PC-9 (cell line): ENCODE data around the gene INSM2. TPM values are rescaled to one million over a fixed set of nuclear protein-coding genes. Genes with fewer than 3 reads are reported as not detected.

Experiments
- BruUV-seq: library from RNA; stranded (reverse); fragments of 400-500 nt; replicated peaks from 2 replicates; lab custom pipeline; 2021; lab: Mats Ljungman, UMichigan
- CTCF ChIA-PET: fragments of 300-600 bp; sonication (Branson Sonifier 250); formaldehyde crosslinking; loops from one replicate; lab custom pipeline; 2022; ENCODE audit warnings: antibody characterized with exemption; lab: Charles Lee
- POLR2A ChIA-PET: fragments of 300-600 bp; sonication (Branson Sonifier 250); formaldehyde crosslinking; loops from one replicate; lab custom pipeline; 2022; ENCODE audit warnings: antibody characterized with exemption; ENCODE audit not compliant: unreplicated experiment; lab: Charles Lee
- DNase-seq, 2 experiments: peaks; one replicate each; pipeline versions ENCODE4 v3.0.0 to v3.0.0-alpha.2; 2015 to 2022; ENCODE audit warnings: mixed read lengths in 1 of 2
- H2AFZ ChIP-seq: fragments of 200-600 bp; sonication (generic); 2 replicates; pipeline ENCODE4 v1.8.1; 2017; ENCODE audit warnings: antibody characterized with exemption
- H3F3A ChIP-seq: fragments of 200-600 bp; sonication (generic); 2 replicates; pipeline ENCODE4 v1.8.1; 2017; ENCODE audit warnings: antibody characterized with exemption, mild to moderate bottlenecking, low read depth; ENCODE audit not compliant: insufficient read depth
- H3K27ac ChIP-seq: fragments of 200-600 bp; sonication (generic); 2 replicates; pipeline ENCODE4 v1.6.1; 2016; ENCODE audit warnings: mixed run types
- H3K27me3 ChIP-seq: fragments of 200-600 bp; sonication (generic); 2 replicates; pipeline ENCODE4 v1.6.1; 2016; ENCODE audit warnings: low read depth, mixed run types; ENCODE audit not compliant: insufficient read depth
- H3K36me3 ChIP-seq: fragments of 200-600 bp; sonication (generic); 2 replicates; pipeline ENCODE4 v1.6.1; 2016; ENCODE audit warnings: low read depth, mixed run types
- H3K4me1 ChIP-seq: fragments of 200-600 bp; sonication (generic); replicated peaks from 2 replicates; pipeline ENCODE4 v1.6.1; 2016; ENCODE audit warnings: mixed run types; ENCODE audit not compliant: insufficient read depth
- H3K4me2 ChIP-seq: fragments of 200-600 bp; sonication (generic); 2 replicates; pipeline ENCODE4 v1.6.1; 2017; ENCODE audit warnings: mixed run types
- H3K4me3 ChIP-seq: fragments of 200-600 bp; sonication (generic); 2 replicates; pipeline ENCODE4 v1.6.1; 2016; ENCODE audit warnings: mixed run types
- H3K79me2 ChIP-seq: fragments of 200-600 bp; sonication (generic); 2 replicates; pipeline ENCODE4 v1.6.1; 2017; ENCODE audit warnings: low read depth, mixed run types
- H3K9me2 ChIP-seq: fragments of 200-600 bp; sonication (generic); 2 replicates; pipeline ENCODE4 v1.8.1; 2017; ENCODE audit warnings: mild to moderate bottlenecking; ENCODE audit not compliant: insufficient read depth
- H3K9me3 ChIP-seq: fragments of 200-600 bp; sonication (generic); 2 replicates; pipeline ENCODE4 v1.8.1; 2016; ENCODE audit warnings: low read depth; ENCODE audit not compliant: insufficient read depth
- H4K20me1 ChIP-seq: fragments of 200-600 bp; sonication (generic); 2 replicates; pipeline ENCODE4 v1.8.1; 2017; ENCODE audit not compliant: insufficient read depth
- EZH2 ChIP-seq: fragments of 200-600 bp; sonication (generic); IDR thresholded peaks from 2 replicates; pipeline ENCODE4 v1.8.0; 2017; ENCODE audit warnings: antibody characterized with exemption, low read depth
- intact Hi-C: fragments of 100-400 bp; cut with micrococcal nuclease; formaldehyde crosslinking; loops from one replicate; pipeline ENCODE4 v1.10.0; 2022; ENCODE audit not compliant: unreplicated experiment
- total RNA-seq: library from RNA; stranded (reverse); gene quantifications from 2 replicates; pipeline ENCODE4 v1.2.3, GENCODE V29; 2021
- TF ChIP-seq, protein P1 (sequence below): fragments of 200-600 bp; sonication (generic); conservative IDR thresholded peaks from 2 replicates; pipeline ENCODE4 v1.6.1; 2017; ENCODE audit warnings: mixed run types, antibody characterized with exemption, mild to moderate bottlenecking, moderate library complexity

The INSM2 gene
- total RNA-seq, 1 experiment from 2014 or later, result not detected

DNA sequence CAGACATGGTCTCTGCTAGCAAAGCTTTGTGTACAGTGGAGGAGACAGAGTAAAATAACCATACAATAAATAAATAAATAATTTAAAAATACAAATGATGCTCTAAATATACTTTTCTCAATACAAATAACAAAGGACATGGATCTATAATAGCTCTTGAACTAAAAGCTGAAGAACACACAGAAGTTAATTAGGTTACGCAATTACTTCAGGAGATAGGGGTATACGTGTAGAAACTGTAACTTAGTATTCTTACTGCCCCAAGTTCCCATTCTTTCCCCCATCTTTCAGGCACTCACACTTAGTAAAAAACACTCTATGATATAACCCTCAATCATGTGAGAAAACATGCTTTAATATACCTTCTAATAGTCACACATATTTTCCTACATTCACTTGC, 44.2 kb downstream of the INSM2 start:
- intact Hi-C loops, result no loop called here
- Histone ChIP-seq H3F3A (no peaks in the 10 kb centered on the region), H3K27me3 (no peaks in the 10 kb centered on the region), H2AFZ (no peak overlapping the region), H3K36me3 (no peaks in the 10 kb centered on the region), H3K4me1 (no peaks in the 10 kb centered on the region), H3K9me2 (no peaks in the 10 kb centered on the region), H3K79me2 (no peaks in the 10 kb centered on the region), H4K20me1 (no peaks in the 10 kb centered on the region), H3K4me3 (no peak overlapping the region), H3K27ac (no peak overlapping the region), H3K4me2 (no peak overlapping the region), H3K9me3 (no peaks in the 10 kb centered on the region)
- ChIA-PET POLR2A (no interaction called here), CTCF (no interaction called here)
- DNase-seq, result no peak
- TF ChIP-seq, protein P1, sequence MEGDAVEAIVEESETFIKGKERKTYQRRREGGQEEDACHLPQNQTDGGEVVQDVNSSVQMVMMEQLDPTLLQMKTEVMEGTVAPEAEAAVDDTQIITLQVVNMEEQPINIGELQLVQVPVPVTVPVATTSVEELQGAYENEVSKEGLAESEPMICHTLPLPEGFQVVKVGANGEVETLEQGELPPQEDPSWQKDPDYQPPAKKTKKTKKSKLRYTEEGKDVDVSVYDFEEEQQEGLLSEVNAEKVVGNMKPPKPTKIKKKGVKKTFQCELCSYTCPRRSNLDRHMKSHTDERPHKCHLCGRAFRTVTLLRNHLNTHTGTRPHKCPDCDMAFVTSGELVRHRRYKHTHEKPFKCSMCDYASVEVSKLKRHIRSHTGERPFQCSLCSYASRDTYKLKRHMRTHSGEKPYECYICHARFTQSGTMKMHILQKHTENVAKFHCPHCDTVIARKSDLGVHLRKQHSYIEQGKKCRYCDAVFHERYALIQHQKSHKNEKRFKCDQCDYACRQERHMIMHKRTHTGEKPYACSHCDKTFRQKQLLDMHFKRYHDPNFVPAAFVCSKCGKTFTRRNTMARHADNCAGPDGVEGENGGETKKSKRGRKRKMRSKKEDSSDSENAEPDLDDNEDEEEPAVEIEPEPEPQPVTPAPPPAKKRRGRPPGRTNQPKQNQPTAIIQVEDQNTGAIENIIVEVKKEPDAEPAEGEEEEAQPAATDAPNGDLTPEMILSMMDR, result no peak
- TF ChIP-seq EZH2, result no peak
- no TSS peak for BruUV-seq

DNA sequence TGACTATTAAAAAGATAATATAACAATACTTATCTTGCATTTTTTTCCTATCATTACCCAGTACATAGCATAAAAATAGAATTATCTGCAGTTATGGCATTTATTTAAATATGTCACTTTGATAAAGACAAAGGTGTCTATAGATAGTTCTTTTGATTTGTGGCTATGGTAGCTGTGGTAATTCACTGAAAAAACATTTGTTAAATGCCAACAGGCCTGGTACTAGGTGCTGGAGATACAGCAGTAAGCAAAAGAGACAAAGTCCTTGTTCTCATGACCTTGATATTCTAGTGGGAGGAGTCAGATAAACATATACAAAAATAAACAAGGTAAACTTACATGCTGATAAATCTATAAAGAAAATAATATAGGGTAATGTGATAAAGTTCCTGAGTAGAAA, 44.7 kb downstream of the INSM2 start:
- no peak overlapping the region for H2AFZ ChIP-seq
- H3K4me3 ChIP-seq, result no peak overlapping the region
- BruUV-seq, result no TSS peak
- ChIA-PET CTCF (no interaction called here), POLR2A (no interaction called here)
- intact Hi-C loops, result no loop called here
- no peaks in the 10 kb centered on the region for H3K79me2 ChIP-seq
- DNase-seq, result no peak
- H3K4me2 ChIP-seq, result no peak overlapping the region
- no peaks in the 10 kb centered on the region for H3K4me1 ChIP-seq
- no peaks in the 10 kb centered on the region for H4K20me1 ChIP-seq
- H3F3A ChIP-seq, result no peaks in the 10 kb centered on the region
- no peaks in the 10 kb centered on the region for H3K9me2 ChIP-seq
- no peaks in the 10 kb centered on the region for H3K27me3 ChIP-seq
- H3K27ac ChIP-seq, result no peak overlapping the region
- H3K9me3 ChIP-seq, result no peaks in the 10 kb centered on the region
- TF ChIP-seq, protein P1, result no peak
- no peak for TF ChIP-seq EZH2
- H3K36me3 ChIP-seq, result no peaks in the 10 kb centered on the region

Other genes with a start within 250 kb of the INSM2 start
- gene PSMA6, start 241.8 kb upstream of the INSM2 start, total RNA-seq, result 118 and 188 TPM in 2 replicates
- 30.2 and 34.8 TPM in 2 replicates for gene NFKBIA, start 129.4 kb upstream of the INSM2 start, total RNA-seq